Transverse colon (tissue), 4 donors: ENCODE results near the gene MEDAG. TPM values are rescaled to one million over a fixed set of nuclear protein-coding genes. Genes with fewer than 3 reads are reported as not detected.

ENCODE experiments used
- DNase-seq: peaks from one replicate; pipeline ENCODE4 v3.0.0-alpha.2; 2019
- H3K27ac ChIP-seq, 4 donors: fragments of 200-600 bp; sonication (generic); 2 replicates each; pipeline ENCODE4 v1.5.1; 2016 to 2018; ENCODE audit warnings: inconsistent platforms in 4 of 4
- H3K27me3 ChIP-seq: fragments of 200-600 bp; sonication (generic); 2 replicates; pipeline ENCODE4 v1.5.1; 2017; ENCODE audit warnings: inconsistent platforms
- H3K36me3 ChIP-seq, 4 donors: fragments of 200-600 bp; sonication (generic); 2 replicates each; pipeline ENCODE4 v1.5.1; 2017 to 2019; ENCODE audit warnings: inconsistent platforms in 4 of 4
- H3K4me1 ChIP-seq, 4 donors: fragments of 200-600 bp; sonication (generic); 2 replicates each; pipeline ENCODE4 v1.5.1; 2017 to 2020; ENCODE audit warnings: inconsistent platforms in 4 of 4
- H3K4me3 ChIP-seq, 4 donors: fragments of 200-600 bp; sonication (generic); 1 replicate in 1 of 4; 2 replicates in 3 of 4; pipeline versions ENCODE4 v1.5.1 to v1.6.1; 2017 to 2019; ENCODE audit warnings: inconsistent platforms in 4 of 4
- H3K9me3 ChIP-seq, 2 donors: fragments of 200-600 bp; sonication (generic); 2 replicates each; pipeline ENCODE4 v1.5.1; 2017 to 2019; ENCODE audit warnings: inconsistent platforms in 2 of 2
- EP300 ChIP-seq: sonication (generic); formaldehyde crosslinking; IDR thresholded peaks from one replicate; pipeline ENCODE4 v1.6.1; 2017; ENCODE audit warnings: antibody characterized with exemption, low read depth
- POLR2A ChIP-seq: fragments of 450-650 bp; IDR thresholded peaks from one replicate; pipeline ENCODE4 v1.6.1; 2016; ENCODE audit warnings: antibody characterized with exemption, mild to moderate bottlenecking, moderate library complexity
- POLR2AphosphoS5 ChIP-seq, 3 donors: sonication (generic); formaldehyde crosslinking; IDR thresholded peaks; one replicate each; pipeline ENCODE4 v1.6.1; 2016; ENCODE audit warnings: antibody characterized with exemption in 3 of 3
- WGBS, 2 donors: methylation state at CpG; one replicate each; pipeline ENCODE4 v1.1.5; 2018; ENCODE audit warnings: low coverage in 1 of 2; 5-methylcytosine and 5-hydroxymethylcytosine counted together
- in situ Hi-C, 4 donors: fragments of 200-750 bp; cut with MboI; loops; one replicate each; pipeline versions ENCODE4 v1.15.0 to v1.15.1; 2017; ENCODE audit warnings: low sequenced_read_pairs in 3 of 4, low pct_ligation_motif_present in 1 of 4, low pct_unique_long_range_greater_than_20kb in 1 of 4
- intact Hi-C: fragments of 100-400 bp; cut with DNase I; formaldehyde crosslinking; loops from one replicate; pipeline ENCODE4 v1.15.1; 2023; ENCODE audit warnings: low total_unique reads
- total RNA-seq, 4 donors: library from RNA; depleted of rRNA; stranded (reverse); fragments of >200 nt; gene quantifications; one replicate each; pipeline ENCODE4 v1.1.0, GENCODE V29; 2016
- TF ChIP-seq, protein P1 (sequence below), 5 experiments: fragments of 200-600 bp in 3 of 5; fragments of 450-650 bp in 2 of 5; sonication (generic) in 3 of 5; IDR thresholded peaks; 1 replicate in 2 of 5; 2 replicates in 3 of 5; pipeline ENCODE4 v1.5.1; 2016 to 2017; ENCODE audit warnings: antibody characterized with exemption in 5 of 5, inconsistent platforms in 3 of 5, mild to moderate bottlenecking in 2 of 5, moderate library complexity in 1 of 5

MEDAG gene
- total RNA-seq, 4 donors from 2014 or later: 5.4 to 30.8 (median 10.0) TPM

DNA sequence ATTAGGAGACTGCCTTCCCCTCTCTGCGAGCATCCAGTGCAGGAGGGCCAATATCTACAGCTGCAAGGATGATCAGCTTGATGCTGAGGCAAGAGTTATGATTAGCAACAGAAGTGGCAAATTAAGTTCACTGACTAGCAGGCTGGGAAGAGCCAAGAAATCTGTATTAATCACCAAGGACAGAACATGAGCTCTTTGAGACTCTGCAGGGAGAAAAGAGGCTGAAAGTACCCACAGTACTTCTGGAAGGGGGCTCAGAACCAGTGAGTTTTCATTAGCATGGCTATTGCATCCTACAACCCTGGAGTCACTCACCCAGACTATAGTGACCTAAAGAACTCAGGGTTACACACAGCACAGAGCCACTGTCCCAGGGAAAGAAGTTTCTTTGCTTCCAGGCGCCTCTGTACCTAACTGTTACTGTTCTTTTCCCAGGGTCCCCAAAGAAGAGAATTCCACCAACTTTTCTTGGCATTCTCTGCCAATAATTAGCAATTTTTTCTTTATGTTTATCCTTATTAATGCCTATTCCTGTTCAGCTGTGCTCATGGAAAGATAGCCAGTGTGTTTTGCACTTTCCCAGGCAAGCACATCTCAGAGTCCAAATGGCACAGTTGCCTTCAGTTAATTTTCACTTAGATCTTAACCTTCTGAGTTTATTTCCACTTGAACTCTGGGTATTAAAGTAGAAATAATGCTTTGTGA lies 25.8 kb upstream of the MEDAG start:
- TF ChIP-seq, protein P1, sequence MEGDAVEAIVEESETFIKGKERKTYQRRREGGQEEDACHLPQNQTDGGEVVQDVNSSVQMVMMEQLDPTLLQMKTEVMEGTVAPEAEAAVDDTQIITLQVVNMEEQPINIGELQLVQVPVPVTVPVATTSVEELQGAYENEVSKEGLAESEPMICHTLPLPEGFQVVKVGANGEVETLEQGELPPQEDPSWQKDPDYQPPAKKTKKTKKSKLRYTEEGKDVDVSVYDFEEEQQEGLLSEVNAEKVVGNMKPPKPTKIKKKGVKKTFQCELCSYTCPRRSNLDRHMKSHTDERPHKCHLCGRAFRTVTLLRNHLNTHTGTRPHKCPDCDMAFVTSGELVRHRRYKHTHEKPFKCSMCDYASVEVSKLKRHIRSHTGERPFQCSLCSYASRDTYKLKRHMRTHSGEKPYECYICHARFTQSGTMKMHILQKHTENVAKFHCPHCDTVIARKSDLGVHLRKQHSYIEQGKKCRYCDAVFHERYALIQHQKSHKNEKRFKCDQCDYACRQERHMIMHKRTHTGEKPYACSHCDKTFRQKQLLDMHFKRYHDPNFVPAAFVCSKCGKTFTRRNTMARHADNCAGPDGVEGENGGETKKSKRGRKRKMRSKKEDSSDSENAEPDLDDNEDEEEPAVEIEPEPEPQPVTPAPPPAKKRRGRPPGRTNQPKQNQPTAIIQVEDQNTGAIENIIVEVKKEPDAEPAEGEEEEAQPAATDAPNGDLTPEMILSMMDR (IDR thresholded peaks at IDR 0.05): no peak
- TF ChIP-seq EP300: no peak
- TF ChIP-seq POLR2A: no peak
- TF ChIP-seq POLR2AphosphoS5 (IDR thresholded peaks at IDR 0.05): no peak
- no peak for DNase-seq
- in situ Hi-C loops: no loop called here
- WGBS, 2 donors: 88 to 89% methylated on average over 1 to 2 of the region's 2 CpGs
- peaks cover 0 to 10% (median 1%) of the 10 kb centered on the region in 4 donors for H3K4me1 ChIP-seq
- intact Hi-C loops: no loop called here
- H3K4me3 ChIP-seq: no peak overlapping the region
- H3K27ac ChIP-seq: peak overlapping the region; percentile 23 to 60 (median 50)
- no peaks in the 10 kb centered on the region for H3K9me3 ChIP-seq
- H3K27me3 ChIP-seq: no peaks in the 10 kb centered on the region
- no peaks in the 10 kb centered on the region for H3K36me3 ChIP-seq

DNA sequence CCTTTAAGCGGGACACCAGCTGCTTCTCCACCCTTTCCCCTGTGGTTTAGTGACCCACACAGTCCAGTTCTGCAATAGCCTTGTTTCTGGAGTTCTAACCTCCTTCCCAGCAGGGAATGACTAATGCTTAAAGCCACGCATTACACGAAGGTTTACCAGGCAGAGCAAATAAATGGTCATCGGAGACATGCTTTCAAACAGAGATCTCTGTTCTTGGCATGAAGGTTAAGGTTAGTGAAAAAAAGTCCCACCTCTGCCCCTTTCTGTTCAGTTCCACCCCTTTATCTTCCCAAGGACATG lies 25.3 kb upstream of the MEDAG start:
- peak; percentile 8 to 48 (median 43) for TF ChIP-seq POLR2AphosphoS5 (IDR thresholded peaks at IDR 0.05)
- no peak for TF ChIP-seq EP300
- in situ Hi-C loops: no loop called here
- WGBS, 2 donors: 58 to 66% methylated on average over 3 to 4 of the region's 4 CpGs

DNA sequence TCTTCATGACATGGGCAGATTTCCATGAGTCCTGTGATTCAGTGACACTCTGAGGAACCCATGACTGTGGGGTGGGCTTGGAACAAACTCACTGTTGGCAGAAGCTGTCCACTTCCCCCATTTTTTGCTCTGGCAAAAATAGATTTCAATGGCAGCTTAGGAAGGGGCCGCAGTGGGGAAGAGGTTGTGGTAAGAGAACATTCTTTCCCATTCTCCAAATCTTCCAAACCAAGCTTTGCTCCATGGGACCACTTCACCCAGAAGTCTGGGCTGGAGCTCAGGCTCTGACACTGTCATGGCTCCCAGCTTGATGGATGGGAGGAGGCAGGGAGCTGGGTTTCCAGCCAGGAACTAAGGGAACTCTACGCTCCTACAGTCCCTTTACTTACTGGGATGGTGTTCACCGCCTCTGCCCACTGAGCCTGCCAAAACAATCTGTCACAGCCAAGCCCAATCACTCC lies 24.9 kb upstream of the MEDAG start:
- Histone ChIP-seq H3K9me3 (no peaks in the 10 kb centered on the region), H3K36me3 (no peaks in the 10 kb centered on the region), H3K4me1 (peaks cover 0 to 10% (median 1%) of the 10 kb centered on the region in 4 donors), H3K27ac (peak overlapping the region; percentile 23 to 60 (median 49)), H3K4me3 (no peak overlapping the region), H3K27me3 (no peaks in the 10 kb centered on the region)
- no peak for DNase-seq
- TF ChIP-seq POLR2A (no peak), EP300 (no peak), POLR2AphosphoS5 (IDR thresholded peaks at IDR 0.05) (no peak)
- TF ChIP-seq, protein P1 (IDR thresholded peaks at IDR 0.05): no peak
- in situ Hi-C loops (no loop called here), intact Hi-C loops (no loop called here)
- WGBS, 2 donors: 71 to 77% methylated on average over 3 of the region's 3 CpGs

More for the DNA sequence above, 25.3 kb upstream of the MEDAG start:
- DNase-seq: no peak
- Histone ChIP-seq H3K36me3 (no peaks in the 10 kb centered on the region), H3K27me3 (no peaks in the 10 kb centered on the region), H3K9me3 (no peaks in the 10 kb centered on the region), H3K4me1 (peaks cover 0 to 10% (median 1%) of the 10 kb centered on the region in 4 donors), H3K4me3 (no peak overlapping the region), H3K27ac (peak overlapping the region; percentile 23 to 60 (median 49))
- intact Hi-C loops: no loop called here

DNA sequence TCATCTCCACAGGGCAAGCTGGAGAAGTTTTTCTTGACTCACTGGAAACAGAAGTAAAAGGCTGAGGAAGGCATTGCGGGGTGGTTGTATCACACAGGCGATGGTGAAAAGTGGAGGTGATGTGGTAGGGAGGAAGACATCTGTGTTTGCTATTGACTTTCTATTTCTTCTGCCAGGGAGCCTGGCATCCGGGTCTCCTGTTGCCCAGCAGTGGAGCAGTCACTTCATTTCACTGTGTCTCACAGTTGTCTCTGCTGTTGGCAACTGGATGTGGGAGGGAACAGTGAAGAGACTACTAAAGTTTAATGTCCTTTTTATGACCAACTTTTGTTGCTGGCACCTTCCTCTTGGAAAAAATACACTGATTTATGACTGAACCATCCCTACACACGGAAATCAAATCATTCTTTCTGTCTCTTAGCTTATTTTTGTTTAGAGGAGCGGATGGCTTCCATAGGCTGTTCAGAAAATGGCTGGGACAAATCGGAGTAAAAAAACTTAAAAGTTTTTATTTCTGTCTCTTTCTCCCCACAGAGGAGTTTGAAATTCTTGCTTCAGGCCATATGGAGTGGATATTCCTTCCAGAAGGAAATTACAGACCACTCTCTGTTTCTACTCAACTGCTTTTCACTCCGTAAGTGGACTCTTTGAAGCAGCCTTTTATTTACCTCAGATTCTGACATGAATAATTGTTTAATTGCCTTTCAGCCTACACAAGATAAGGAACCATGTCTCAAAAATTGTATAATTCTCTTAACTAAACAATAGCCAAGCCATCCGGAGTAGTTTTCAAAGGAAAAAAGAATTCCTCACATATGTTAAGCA lies 23.8 kb upstream of the MEDAG start:
- 38 to 44% methylated on average over 7 to 8 of the region's 8 CpGs for WGBS, 2 donors
- Histone ChIP-seq H3K9me3 (no peaks in the 10 kb centered on the region), H3K36me3 (no peaks in the 10 kb centered on the region), H3K27me3 (no peaks in the 10 kb centered on the region), H3K4me3 (no peak overlapping the region), H3K27ac (peak overlapping the region; percentile 3 to 48 (median 24)), H3K4me1 (peaks cover 0 to 10% (median 1%) of the 10 kb centered on the region in 4 donors)
- in situ Hi-C loops: no loop called here
- DNase-seq: no peak
- TF ChIP-seq POLR2AphosphoS5 (IDR thresholded peaks at IDR 0.05) (no peak), EP300 (no peak), POLR2A (no peak)
- TF ChIP-seq, protein P1 (IDR thresholded peaks at IDR 0.05): no peak
- intact Hi-C loops: no loop called here
